Germinal center (tissue), 1 donor: ENCODE measurements around the gene CAMTA1.

Experiments
- DNase-seq: peaks from one replicate; pipeline ENCODE4 v3.0.0; 2012; ENCODE audit warnings: mixed read lengths, low spot score

Gene CAMTA1

GRCh38 chr1:7500381-7501083 lies 715.3 kb downstream of the CAMTA1 start:
- DNase-seq: no peak

GRCh38 chr1:7501084-7501491 lies 715.8 kb downstream of the CAMTA1 start:
- DNase-seq: no peak

GRCh38 chr1:7501723-7502603 lies 716.7 kb downstream of the CAMTA1 start:
- DNase-seq: no peak

GRCh38 chr1:7503691-7504437 lies 718.6 kb downstream of the CAMTA1 start:
- no peak for DNase-seq

GRCh38 chr1:7504438-7504720 lies 719.1 kb downstream of the CAMTA1 start:
- DNase-seq: no peak

GRCh38 chr1:7505094-7505770 lies 720.0 kb downstream of the CAMTA1 start:
- DNase-seq: no peak

GRCh38 chr1:7505771-7506453 lies 720.7 kb downstream of the CAMTA1 start:
- no peak for DNase-seq

DNA sequence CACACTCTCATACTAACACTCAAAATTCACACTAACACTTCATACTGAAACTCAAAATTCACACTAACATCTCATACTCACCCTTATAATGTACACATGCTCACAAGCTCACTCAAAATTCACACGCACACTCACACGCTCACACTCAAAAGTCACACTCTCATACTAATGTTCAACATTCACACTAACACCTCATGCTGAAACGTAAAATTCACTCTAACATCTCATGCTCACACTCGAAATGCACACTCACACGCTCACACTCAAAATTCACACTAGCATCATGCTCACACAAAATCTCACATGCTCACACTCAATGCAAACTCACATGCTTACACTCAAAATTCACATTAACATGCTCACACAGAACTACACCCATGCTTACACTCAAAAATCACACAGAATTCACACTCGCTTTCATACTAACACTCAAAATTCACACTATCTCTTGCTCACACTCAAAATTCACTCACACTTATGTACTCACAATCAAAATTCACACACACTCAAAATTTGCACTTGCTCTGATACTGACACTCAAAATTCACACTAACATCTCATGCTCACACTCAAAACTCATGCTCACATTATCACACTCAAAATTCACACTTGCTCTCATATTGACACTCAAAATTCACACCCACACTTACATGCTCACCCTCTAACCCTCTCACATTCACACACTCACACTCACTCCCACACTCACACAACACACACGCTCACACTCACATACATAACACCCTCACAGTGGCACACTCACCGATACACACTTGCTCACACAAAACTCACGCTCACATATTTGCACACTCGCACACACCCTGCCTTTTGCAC lies 721.4 kb downstream of the CAMTA1 start:
- DNase-seq: no peak

- no peak for DNase-seq
These were observed 722.2 kb downstream of the CAMTA1 start for GRCh38 chr1:7507285-7508019.

GRCh38 chr1:7508052-7508933 lies 723.0 kb downstream of the CAMTA1 start:
- no peak for DNase-seq

- no peak for DNase-seq
These were observed 723.8 kb downstream of the CAMTA1 start for GRCh38 chr1:7508934-7509519.

GRCh38 chr1:7509598-7509997 lies 724.3 kb downstream of the CAMTA1 start:
- DNase-seq: no peak

GRCh38 chr1:7510389-7510931 lies 725.2 kb downstream of the CAMTA1 start:
- DNase-seq: no peak

DNA sequence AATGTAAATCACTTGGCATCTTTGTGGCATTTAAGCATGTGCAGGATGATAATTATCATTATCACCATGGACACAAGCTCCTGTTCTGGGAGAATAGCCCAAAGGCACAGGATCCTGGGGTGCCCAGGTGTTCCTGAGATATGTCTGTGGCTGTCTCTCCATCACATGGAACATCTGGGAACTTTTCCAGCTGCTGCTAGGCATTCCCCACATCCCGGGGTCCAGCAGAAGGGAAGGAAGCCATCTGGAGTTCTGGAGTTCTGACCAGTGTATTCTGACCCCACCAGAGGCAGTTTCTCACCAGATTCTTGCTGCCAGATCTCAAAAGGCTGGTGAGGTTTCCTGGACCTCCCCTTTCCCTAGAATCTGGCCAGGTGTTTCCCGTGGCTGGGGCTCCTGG lies 726.1 kb downstream of the CAMTA1 start:
- DNase-seq: no peak

GRCh38 chr1:7513081-7513480 lies 727.8 kb downstream of the CAMTA1 start:
- DNase-seq: no peak

DNA sequence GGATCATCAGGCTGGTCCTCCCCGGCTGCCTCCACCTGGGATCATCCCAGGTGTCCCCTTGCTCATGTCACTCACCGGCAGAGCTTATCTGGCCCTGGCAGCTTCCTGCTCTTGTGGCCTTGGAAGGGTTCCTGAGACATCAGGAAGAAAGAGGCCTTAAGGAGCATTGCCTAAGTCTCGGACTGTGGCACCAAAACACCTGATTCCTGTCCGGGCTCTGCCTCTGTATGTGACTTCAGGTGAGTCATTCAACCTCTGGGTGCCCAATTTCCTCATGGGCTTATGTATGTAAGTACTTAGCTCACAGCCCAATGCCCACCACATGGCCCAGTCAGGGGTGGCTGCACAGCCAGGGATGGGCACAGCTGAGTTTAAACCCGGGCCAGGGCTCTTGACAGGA lies 729.9 kb downstream of the CAMTA1 start:
- DNase-seq: no peak

DNA sequence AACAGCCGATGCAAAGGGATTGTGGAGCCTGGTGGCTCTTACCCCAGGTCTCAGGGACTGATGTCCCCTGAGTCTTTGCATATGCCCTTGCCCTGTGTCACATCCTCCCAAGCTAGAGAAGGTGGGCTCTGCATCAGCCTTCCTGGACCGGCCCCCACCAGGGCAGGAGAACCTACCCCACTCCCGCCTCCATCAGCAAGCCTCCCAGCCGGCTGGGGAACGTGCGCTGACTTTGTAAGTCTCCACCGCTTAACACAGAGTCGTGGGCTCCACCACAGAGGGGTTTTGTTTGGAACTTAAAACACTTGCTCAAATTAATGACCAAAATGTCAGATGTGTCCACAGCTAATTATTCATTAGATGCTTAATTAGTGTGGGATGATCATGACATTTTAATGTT lies 730.6 kb downstream of the CAMTA1 start:
- DNase-seq: no peak

DNA sequence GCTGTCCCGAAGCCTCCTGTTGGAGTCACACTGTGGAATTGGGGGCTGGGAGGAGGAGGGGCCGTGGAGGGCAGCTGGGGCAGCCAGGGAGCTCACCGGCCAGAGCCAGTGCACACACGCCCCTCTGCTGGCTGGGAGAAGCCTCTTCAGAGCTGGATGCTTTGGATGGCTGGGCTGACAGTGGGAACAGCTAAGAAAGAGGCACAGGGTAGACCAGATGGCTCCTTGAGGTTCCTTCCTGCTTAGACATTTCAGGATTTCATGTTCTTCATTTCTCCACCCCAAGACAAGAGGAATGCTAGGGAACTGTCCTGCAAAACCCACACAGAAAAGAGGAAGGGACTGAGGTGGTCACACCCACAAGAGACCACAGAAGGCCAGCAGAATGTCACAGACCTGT lies 731.1 kb downstream of the CAMTA1 start:
- DNase-seq: no peak
